SHP77 (cell line): ENCODE data around the gene FAM136A.
"Not testable (repeated sequence)": the region's sequence is repeated elsewhere in the genome, so short reads cannot be mapped to it uniquely, and the experiment has no call there.

Experiments used
- DNase-seq, 2 experiments: peaks; one replicate each; lab custom pipeline; 2025; lab: John Stamatoyannopoulos, UW

The FAM136A gene

DNA sequence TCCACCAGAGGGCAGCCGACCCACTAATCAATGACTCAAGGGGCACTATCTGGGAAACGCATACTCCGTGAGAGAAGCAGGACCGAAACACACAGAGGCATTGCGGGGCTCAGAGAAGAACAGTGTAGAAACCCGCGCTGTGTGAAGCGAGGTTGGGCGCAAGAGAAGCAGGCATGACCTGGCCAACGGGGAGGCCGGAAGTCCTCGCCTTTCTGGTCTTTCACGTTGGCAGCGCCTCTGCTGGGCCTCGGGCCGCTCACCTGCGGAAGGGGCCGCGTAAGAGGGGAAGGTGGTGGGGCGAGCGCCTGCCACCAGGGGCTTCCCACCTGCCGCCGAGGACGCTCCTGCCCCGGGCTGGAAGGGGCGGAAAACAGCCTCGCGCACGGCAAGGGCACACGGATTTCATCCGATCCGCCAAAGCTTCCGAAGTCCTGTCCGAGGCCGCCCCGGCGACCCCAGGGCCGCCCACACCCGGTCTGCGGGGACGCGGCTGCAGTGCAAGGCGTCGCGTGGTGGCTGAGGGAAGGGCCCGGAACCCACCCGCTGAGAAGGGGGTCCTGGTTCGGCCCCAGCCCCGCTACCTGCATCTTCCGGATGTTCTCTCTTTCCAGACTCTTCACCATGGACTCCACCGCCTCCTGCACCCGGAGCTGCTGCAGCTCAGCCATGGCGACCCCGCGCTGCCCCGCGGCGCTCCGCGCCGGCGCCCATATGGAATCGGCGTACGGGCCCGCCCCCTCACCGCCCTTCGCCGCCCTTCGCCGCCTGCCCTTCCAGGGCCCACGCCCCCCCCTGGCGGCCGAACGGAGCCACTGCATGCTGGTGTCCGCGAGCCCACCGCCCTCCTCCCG lies at the start of gene FAM136A:
Gene FAM136A (minus strand): TSS at position 724 of the 851 bp plus-strand sequence. CDS start 56 bp downstream, at position 668.
- peak; percentile 65 to 76 for DNase-seq

DNA sequence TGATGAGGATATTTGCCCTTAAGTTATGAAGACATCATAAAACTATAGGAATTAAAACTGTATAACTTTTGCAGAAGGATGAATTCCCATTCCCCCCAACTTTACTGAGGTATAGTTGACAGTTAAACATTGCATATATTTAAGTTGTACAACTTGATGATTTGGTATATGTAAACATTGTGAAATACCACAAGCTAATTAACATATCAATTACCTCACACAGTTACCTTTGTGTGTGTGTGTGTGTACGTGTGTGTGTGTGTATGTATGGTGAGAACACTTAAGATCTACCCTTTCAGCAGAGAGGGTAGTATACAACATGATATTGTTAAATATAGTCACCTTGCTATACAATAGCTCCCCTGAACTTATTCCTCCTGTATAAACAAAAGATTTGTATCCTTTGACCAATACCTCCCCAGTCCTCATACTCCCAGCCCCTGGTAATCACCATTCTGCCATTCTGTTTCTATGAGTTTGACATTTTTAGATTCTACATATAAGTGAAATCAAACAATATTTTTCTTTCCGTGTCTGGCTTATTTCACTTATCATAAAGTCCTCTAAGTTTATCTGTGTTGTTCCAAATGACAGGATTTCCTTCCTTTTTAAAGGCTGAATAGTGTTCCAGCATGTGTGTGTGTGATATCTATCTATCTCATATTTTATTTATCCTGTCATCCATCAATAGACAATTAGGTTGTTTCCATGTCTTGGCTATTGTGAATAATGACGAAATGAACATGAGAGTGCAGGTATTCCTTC lies 48.2 kb upstream of the FAM136A start:
- no peak for DNase-seq

DNA sequence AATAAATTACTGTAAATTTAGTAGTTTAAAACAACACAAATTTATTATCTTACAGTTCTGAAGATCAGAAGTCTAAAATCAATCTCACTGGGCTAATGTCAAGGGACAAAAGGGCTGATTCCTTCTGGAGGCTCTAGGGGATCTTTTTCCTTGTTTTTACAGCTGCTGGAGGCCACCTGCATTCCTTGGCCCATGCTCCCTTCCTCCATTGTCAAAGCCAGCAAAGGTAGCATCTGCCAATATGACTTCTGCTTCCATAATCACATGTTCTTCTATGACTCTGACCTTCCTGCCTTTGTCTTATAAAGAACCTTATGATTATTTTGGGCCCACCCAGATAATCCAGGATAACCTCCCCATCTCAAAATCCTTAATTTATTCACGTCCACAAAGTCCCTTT lies 46.0 kb upstream of the FAM136A start:
- peak; percentile 17 to 40 for DNase-seq

DNA sequence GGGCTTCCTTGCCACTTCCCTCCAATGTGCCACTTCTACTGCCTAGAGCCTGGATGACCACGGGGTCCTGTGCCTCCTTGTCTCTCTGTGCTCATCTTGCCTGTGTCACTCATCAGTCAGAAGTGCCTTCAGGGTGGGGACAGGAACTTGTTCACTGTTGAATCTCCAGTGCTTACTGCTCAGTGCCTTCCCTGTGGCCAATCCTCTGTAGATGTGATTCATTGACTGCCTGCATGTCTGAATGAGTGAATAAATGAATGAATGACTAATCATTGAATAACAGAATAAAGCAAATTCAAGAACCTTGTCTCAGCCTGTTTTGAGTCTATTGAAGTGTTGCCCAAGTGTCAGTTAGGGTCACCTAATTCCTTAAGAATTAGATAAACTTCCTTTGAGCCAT lies 42.3 kb upstream of the FAM136A start:
- no peak for DNase-seq

DNA sequence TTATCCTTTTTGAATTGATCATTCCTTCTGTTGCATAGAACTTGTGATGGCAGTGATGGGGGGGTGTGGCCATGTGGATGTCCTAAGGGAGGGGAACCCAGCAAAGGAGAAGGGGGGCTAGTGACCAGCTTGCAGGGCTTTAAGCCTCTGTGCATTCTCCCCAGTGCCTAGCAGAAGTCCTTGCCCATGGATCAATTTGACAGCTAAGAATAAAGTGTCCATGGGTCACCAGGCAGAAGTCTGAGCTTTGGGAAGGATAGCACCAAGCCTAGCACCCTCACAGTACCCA lies 39.6 kb upstream of the FAM136A start:
- DNase-seq, result no peak

DNA sequence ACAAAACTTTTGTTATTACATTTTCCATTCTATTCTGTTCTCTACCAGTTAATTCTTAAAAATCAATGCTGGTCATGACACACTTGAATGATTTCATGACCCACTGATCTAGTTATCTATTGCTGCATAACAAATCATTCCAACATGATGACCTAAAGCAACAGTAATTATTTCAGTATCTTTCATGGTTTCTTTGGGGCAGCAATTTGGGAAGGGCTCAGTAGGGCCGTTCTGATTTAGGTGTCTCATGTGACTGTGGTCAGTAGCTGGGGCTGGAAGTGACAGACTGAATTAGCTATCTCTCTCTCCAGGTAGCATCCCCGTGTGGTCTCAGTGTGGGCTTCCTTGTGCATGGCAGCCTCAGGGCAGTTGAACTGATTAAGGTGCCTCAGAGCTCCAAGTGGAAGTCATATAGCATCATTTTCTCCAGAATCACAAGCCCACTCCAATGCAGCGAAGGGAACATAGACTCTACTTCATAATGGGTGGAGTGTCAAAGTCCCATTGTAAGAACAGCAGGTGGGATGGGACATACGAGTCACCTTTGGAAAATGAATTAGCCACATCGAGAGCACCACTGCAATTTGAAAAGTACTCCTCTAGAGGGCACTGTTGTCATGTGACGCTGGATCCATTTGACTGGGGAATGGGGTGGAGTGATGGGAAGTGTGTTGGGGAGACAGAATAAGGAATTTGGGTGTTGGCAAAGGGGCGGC lies 39.1 kb upstream of the FAM136A start:
- peak; percentile 9 to 48 for DNase-seq

DNA sequence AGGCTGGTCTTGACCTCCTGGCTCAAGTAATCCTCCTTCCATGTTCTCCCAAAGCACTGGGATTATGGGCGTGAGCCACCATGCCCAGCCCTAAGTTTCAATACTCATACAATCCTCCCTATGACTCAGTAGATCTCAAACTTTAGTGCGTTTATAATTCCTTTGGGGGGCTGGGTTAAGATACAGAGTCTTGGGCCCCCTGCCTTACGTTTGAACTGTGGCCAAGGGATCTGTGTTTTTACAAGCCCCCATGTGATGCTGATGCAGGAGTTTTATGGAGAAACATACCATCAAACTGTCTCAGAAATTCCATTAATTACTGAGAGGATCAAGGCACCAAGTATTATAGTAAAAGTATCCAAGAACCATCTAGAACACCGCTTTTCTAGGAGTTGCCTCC lies 38.2 kb upstream of the FAM136A start:
- DNase-seq, result no peak

DNA sequence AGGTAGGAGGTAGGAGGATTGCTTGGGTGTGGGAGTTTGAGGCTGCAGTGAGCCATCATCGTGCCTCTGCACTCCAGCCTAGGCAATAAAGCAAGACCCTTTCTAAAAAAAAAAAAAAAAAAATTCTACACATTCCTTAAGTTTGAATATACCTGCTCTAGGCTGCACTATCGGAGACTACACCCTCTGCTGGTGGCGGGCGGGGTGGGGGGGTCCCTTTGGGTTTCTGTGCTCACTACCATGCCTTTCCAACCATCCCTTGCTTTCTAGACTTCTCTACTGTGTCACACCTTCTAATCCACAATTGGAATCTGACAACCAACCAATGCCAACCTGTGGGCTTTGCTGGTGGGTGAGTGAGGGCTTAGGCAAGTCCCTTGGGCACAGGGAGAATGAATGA lies 34.7 kb upstream of the FAM136A start:
- DNase-seq, result no peak

DNA sequence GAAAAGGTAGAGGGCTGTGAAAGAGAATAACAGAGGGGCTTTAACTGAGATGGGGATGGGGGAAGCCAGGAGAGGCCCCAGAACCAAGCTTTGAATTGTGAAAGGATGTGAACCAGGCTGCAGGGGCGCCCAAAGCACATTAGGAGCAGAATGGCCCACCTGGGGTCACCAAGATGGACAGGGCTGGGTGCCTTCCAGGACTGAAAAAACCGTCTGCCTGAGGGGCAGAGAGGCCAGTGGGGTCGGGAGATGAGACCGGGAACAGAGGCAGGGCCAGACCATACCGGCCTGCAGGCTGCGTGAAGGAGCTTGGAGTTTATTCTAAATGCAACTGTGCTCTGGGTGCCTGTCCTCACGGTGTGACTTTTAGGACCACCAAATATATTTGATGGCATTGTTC lies 29.1 kb upstream of the FAM136A start:
- no peak for DNase-seq

DNA sequence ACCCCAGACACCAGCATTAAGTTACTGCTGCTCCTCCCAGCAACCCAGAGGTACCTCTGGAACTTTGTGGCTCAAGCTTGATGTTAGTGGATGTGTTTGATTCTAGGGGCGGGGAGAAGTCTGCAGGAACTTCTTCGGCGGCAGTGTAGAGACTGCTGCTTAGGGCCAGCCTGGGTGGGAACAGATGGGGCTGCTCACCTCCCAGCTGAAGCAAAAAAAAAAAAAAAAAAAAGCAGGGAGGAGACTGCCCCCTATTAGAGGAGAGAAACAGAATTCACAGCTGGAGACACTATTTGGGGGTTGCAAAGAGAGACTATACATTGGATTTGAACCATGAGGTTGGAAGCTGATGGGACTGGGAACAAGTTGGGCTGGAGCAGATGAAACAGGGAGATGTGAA lies 28.6 kb upstream of the FAM136A start:
- no peak for DNase-seq

DNA sequence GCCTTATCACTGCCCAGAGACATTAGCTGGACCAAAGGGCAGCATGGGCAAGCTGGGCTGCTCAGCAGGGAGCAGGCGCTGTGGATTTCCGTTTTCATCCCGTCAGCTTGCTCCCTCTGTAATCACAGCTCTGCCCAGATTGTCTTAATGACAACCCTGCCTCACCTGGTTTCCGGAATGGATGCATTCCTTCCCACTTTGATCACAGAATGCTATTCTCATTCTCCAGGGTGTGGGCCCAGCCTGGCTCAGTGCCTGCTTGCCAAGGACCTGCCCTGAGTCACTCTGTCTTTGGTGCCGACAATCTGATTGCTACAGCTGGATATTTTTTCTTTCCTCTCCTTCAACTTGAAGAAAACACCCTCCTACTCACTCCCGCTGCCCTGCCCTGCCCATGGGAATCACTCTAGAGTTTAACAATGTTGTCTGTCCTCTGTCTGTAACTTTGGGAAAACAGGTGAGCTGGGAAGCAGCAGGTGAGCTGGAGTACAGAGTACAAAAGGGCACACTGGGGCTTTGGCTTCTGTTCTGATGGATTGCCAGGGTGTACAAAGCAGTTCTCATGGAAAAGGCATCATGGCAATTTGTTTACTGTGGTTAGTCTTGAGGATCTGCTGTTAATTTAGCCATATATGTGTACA lies 27.2 kb upstream of the FAM136A start:
- no peak for DNase-seq

DNA sequence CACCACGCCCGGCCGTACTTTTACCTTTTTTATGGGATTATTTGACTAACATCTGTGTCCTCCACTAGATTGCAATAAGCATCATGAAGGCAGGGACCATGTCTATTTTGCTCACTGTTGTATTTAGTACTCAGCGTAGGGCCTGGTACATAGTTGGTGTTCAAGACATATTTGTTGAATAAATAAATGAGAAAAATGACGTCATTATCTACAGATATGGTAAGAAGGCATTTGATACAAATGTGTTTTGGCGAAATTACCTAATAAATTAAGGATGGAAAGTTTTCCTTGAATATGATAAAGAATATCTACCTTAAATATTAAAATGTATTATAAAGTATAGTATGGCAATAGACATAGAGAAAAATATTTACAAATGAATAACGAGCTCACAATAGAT lies 24.0 kb upstream of the FAM136A start:
- no peak for DNase-seq

DNA sequence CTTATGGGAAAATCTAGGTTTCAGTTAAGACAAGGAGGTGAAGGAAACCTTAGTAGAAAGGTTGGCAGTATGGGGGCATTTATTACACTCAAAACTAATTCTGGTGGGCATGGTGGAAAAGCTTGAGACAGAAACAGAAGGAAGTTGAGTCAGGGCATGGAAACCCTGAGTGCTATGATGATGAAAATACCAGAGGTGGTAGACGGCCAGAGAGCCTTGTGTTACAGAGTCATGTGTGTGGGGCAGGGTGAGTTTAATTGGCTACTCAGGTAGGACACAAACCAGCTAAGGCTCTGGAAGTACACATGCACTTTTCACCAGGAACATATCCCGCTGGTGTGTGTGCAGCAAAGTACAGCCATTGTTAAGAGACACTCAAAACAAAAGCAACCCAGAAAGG lies 20.7 kb upstream of the FAM136A start:
- DNase-seq, result no peak

DNA sequence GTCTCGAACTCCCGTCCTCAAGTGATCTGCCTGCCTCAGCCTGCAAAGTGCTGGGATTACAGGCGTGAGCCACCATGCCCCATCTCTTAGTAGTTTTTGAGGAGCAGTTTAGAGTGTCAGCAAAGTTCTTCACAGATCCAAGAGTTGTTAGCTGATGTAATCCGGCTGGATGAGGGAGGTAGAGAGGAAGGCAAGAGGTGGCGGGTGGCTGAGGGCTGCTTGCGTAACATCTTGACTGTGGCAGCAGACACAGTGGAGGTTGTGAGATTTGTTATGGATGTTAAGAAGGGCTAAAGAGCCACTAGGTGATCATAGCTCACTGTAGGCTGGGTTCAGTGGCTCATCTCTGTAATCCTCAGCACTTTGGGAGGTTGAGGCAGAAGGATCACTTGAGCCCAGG lies 19.5 kb upstream of the FAM136A start:
- no peak for DNase-seq

DNA sequence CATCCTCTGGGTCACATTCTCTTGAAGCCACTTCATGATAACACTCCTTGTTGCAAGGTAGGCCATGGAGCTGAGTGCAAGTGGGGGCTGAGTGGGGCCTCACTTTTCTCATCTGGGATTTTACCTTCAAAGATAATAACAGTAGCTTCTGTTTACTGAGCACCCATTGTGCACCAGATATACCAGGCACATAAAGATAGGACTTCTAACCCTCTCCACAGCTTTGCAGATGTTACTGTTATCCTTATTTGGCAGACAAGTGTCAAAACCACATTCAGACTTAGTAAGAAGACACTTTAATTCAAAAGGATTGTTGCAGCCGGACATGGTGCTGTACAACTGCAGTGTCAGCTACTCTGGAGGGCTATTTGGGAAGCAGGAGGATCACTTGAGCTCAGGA lies 12.8 kb upstream of the FAM136A start:
- no peak for DNase-seq

DNA sequence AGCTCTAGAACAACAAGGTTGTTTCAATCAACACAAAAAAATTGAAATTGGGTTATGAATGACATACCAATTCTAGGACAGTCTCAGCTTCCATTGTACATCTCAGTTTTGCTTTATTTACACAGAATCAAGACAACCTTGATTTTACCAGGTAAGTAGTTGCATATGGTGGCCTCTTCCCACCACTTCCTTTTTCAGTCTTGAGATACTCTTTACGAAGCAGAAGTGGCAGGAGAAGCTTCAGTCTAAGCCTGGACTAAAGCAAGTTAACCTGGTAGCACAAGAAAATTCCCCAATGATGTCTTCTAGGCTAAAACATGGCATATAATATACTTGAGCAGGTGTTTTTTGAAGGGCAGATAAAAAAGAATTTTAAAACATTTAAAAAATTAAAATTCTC lies 10.7 kb upstream of the FAM136A start:
- no peak for DNase-seq

DNA sequence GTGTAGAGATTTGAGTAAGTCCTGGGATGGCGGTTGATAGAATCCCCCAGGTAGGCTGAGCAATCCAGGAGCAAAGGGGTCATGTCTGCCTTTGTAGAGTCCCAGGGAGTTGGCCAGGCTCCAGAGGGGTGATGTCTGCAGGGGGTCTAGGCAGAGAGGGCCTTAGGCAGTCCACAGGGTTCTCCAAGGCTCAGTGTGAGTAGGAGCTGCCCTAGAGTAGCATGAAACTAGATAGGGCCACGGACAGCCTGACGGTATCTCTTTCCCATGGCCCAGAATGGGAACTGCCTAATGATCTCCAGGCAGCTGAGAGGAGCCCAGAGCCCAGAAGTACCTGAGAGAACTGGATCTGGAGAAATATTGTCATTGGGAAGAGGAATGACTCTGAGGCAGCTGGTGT lies 9.0 kb upstream of the FAM136A start:
- no peak for DNase-seq

DNA sequence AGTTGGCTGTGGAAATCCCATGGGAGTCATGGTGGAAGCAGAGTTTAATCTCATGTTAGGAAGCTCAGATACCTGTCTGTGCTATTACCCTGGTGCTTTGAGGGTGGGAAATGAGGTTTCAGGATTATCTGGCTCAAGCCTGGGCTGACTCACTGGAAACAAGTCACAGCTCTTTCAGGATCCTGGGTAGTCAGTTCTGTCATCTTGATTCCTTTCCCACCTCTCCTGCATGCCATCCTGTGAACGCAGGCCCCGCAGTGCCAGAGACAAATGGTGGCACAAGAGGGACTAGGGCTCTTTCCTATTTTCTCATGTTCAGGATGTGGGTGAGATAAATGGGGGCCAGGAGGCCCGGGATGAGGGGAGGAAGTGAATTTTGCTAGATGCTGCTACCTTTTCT lies 3.7 kb upstream of the FAM136A start:
- no peak for DNase-seq

DNA sequence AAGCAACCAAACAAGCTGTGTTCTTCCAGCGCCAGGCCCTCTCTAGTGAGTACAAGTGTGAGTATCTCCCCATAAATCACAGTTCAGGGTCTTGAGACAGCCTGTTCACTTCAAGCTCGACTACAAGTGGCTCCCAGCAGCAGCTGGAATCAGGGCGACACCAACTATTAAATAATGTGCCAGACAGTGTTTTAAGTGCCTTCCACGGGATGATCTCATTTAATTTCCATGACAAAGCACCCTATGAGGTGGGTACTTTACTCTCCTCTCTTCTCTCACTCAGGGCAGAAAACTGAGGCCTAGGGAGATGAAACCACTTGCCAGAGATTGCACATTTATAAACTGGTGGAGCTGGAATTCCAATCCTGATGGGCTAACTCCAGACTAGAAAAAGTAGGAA lies 2.6 kb upstream of the FAM136A start:
- DNase-seq, result peak; percentile 57 to 71

DNA sequence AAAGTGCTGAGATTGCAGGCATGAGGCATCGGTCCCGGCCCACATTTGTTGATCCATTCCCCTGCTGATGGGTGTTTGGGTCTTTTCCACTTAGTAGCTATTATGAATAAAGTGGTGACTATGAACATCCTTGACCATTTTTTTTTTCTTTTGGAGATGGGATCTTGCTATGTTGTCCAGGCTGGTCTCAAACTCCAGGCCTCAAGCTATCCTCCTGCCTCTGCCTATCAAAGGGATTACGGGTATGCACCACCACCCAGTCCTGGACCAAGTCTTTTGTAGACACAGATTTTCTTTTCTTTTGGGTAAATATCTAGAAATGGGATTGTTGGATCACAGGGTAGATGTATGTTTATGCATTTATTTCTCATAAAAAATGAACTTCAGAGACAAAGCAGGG lies 1.3 kb upstream of the FAM136A start:
- DNase-seq, result no peak

DNA sequence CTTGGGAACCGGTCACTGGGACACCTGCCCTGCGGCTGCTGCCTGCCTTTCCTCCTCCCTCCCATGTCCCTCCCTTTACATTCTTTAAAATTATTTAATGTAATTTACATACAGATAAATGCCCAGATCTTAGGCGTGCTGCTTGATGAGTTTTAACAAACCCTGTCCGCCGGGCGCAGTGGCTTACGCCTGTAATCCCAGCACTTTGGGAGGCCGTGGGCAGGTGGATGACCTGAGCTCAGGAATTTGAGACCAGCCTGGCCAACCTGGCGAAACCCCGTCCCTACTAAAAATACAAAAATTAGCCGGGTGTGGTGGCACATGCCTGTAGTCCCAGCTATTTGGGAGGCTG lies 304 bp upstream of the FAM136A start:
- not testable (repeated sequence) for DNase-seq

DNA sequence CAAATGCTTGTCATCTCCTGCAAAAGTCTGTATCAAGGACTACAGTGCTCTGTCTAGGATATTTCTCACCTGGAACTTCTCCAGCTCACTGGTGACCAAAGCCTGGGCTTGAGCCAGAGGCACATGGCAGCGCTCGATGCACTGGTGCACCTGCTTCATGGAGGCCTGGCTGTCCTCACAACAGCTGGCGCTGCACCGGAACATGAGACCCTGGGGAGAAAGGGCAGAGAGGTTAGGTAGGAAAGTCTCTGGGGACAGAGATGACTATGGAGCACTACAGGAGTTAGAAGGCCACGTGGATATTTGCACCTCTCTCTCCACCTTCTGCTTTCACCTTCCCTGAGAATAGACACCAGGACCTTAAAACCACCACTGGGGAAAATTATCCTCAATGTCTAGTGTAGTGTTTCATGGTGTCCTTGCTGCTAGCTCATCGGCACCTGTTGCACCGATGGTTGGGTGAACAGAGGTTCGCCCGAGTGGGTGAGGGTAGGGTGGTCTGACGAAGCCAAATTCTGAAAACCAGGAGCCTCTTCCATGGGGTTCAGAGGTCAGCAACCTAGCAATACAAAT lies 1.0 kb downstream of the FAM136A start:
- DNase-seq, result peak in 1 of 2 experiments; percentile 9
